GM12874 (cell line): ENCODE measurements around the gene RAP2B.

Experiments used
- CTCF ChIP-seq: IDR thresholded peaks from 2 replicates; pipeline ENCODE4 v1.5.1; 2011; ENCODE audit warnings: low read depth, mild to moderate bottlenecking, control low read depth, low read length, moderate library complexity; ENCODE audit not compliant: insufficient read depth

The RAP2B gene

GRCh38 chr3:153137626-153138025 lies 24.4 kb upstream of the RAP2B start:
- no peak for TF ChIP-seq CTCF

GRCh38 chr3:153138276-153139210 lies 23.5 kb upstream of the RAP2B start:
- TF ChIP-seq CTCF, result no peak

- TF ChIP-seq CTCF, result no peak
These were observed 19.1 kb upstream of the RAP2B start for GRCh38 chr3:153142961-153143360.

- no peak for TF ChIP-seq CTCF
These were observed 18.0 kb upstream of the RAP2B start for GRCh38 chr3:153144071-153144470.

GRCh38 chr3:153144779-153145178 lies 17.2 kb upstream of the RAP2B start:
- no peak for TF ChIP-seq CTCF

GRCh38 chr3:153145454-153145853 lies 16.6 kb upstream of the RAP2B start:
- TF ChIP-seq CTCF, result no peak

- no peak for TF ChIP-seq CTCF
These were observed 15.6 kb upstream of the RAP2B start for GRCh38 chr3:153146191-153147053.
